NCI-H1694 (cell line): ENCODE data around the gene DES.

Experiments
- DNase-seq: peaks from one replicate; lab custom pipeline; 2025; lab: John Stamatoyannopoulos, UW

Gene DES

DNA sequence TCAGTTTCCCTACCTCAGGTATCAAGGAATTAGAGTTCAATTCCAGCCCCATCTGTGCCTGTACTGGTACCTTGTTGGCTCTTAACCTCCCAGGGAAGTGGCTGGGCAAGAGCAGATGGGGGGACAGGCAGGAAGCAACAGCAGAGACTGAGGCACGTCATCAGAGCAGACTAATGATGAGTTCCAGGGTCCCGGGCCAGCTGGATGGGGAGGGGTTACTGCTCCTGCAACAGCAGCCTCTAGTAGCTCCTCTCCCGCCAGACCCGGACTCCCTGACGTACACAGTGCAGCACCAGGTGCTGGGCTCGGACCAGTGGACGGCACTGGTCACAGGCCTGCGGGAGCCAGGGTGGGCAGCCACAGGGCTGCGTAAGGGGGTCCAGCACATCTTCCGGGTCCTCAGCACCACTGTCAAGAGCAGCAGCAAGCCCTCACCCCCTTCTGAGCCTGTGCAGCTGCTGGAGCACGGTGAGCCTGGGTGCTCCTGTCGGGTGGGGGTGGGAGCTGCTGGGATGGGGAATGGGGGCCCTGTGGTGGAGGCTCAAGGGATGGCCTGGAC lies 54.5 kb downstream of the DES start:
- DNase-seq = no peak

DNA sequence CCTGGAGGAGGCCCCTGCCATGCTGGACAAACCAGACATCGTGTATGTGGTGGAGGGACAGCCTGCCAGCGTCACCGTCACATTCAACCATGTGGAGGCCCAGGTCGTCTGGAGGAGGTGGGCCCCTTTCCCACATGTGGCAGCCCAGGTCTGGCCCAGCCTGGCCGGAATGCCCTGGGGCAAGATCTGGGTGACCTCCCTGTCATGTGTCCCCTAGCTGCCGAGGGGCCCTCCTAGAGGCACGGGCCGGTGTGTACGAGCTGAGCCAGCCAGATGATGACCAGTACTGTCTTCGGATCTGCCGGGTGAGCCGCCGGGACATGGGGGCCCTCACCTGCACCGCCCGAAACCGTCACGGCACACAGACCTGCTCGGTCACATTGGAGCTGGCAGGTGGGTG lies 55.3 kb downstream of the DES start:
- DNase-seq = no peak

DNA sequence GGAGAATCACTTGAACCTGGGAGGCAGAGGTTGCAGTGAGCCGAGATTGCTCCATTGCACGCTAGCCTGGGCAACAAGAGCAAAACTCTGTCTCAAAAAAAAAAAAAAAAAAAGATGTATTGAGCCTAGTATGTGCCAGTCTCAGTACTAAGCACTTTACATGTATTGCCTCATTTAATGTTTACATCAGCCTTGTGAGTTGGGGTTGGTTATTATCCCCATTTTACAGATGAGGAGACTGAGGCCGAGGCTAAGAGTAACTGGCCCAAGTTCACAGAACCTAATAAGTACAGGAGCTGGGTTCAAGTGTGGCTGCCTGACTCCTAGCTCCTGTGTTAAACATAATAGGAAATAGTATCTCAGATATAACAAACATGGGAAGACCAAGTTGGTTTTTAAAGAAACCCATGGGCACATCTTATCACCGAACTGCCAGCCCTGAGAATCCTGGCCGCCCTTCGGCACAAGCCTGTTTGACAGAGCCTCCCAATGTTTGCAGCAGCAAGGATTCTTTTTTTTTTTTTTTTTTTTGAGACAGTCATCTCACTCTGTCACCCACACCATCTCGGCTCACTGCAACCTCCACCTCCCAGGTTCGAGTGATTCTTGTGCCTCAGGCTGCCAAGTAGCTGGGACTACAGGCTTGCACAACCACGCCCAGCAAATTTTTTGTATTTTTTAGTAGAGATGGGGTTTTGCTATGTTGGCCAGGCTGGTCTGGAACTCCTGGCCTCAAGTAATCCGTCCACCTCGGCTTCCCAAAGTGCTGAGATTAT lies 56.3 kb downstream of the DES start:
- DNase-seq = no peak

DNA sequence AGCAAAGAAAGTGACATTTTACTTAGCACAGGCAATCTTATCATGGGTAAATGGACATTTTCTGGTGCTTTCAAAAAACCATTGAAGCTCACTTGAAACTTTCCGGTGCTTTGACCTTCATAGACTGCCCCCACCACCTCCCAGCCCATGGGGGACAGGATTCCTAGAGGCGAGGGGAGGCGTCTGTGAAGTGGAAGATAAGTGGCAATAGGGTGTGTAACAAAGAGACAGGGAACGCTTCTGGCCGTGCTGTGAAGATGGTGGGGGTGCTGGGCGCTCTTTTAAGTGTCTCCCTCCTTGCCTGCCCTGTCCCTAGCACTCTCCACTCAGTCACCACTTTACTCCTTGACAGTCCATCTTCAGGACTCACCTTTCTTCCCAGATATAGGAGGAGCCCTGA lies 57.1 kb downstream of the DES start:
- no peak for DNase-seq

DNA sequence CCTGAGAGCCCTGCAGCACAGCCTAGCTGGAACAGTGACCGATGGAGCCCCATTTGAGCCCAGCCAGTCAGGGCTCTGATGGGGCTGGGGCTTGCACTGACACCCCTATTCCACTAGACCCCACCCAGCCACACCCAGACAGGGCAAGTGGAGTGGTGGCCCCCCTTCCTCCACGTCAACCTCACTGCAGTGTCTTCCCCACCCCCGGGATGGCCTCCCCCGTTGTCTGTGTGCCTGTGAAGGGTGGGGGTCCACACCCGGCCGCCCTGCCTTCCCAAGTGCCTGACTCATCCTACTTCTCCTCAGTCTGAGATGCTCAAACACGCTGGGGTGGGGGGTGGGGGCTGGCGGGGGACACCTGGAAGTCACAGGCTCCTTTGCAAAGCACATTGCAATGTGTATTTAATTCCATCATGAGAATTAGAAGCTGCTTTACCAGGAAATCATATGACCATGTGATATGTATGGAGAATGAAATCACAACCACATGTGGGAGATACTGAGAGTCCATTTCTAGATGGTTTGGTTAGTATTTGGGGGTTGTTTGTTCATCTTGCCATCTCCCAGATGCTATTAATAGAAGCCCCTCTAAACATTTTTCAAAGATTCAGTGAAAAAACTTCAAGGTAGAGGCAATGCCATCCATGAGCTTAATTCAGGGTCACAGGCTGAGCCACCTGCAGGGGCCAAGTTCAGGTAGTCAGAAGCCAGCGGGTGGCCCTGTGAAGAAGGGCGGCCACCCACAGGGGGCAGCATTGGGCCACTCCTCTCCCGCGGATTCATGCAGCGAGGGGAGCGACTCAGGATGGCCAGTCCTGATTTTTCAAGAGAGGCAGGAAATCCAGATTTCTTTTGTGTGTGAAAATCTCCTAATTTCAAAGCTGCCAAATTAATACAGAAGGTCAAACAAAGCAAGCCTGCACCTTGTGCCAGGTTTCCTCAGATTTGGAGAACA lies 57.8 kb downstream of the DES start:
- DNase-seq = peak; percentile 86
